Neural cell (in vitro differentiated cells): ENCODE results near the gene ANKRD33. TPM values are rescaled to one million over a fixed set of nuclear protein-coding genes. Genes with fewer than 3 reads are reported as not detected.

ENCODE experiments used
- H2AFZ ChIP-seq: fragments of 200-600, 300-800 bp; sonication (generic), shearing (Covaris generic); 2 replicates; pipeline ENCODE4 v1.6.0; 2014; ENCODE audit warnings: low read depth, mild to moderate bottlenecking, antibody characterized with exemption, low read length, moderate library complexity
- H3F3A ChIP-seq: fragments of 200-600 bp; shearing (Covaris generic); 2 replicates; pipeline ENCODE4 v1.6.1; 2016; ENCODE audit warnings: mild to moderate bottlenecking, moderate library complexity, mixed read lengths, antibody characterized with exemption, low read length; ENCODE audit not compliant: insufficient read depth, poor library complexity, severe bottlenecking
- H3K27ac ChIP-seq: fragments of 200-600, 300-800 bp; sonication (generic), shearing (Covaris generic); 2 replicates; pipeline ENCODE4 v1.5.1; 2014; ENCODE audit warnings: mild to moderate bottlenecking, low read length, moderate library complexity
- H3K27me3 ChIP-seq: fragments of 300-800, 200-600 bp; sonication (generic), shearing (Covaris generic); 2 replicates; pipeline ENCODE4 v1.6.0; 2014; ENCODE audit warnings: mild to moderate bottlenecking, low read depth, low read length, moderate library complexity; ENCODE audit not compliant: insufficient read depth
- H3K36me3 ChIP-seq: fragments of 300-800, 200-600 bp; sonication (generic), shearing (Covaris generic); 2 replicates; pipeline ENCODE4 v1.5.1; 2014; ENCODE audit warnings: mild to moderate bottlenecking, antibody characterized with exemption, low read length, moderate library complexity; ENCODE audit not compliant: insufficient read depth
- H3K4me2 ChIP-seq: fragments of 300-800, 200-600 bp; sonication (generic), shearing (Covaris generic); 2 replicates; pipeline ENCODE4 v1.6.0; 2014; ENCODE audit warnings: mild to moderate bottlenecking, low read length
- H3K4me3 ChIP-seq: fragments of 300-800, 200-600 bp; sonication (generic), shearing (Covaris generic); 2 replicates; pipeline ENCODE4 v1.5.1; 2014; ENCODE audit warnings: mild to moderate bottlenecking, low read length, moderate library complexity
- H3K79me2 ChIP-seq: fragments of 200-600 bp; shearing (Covaris generic); replicated peaks from 2 replicates; pipeline ENCODE4 v1.6.0; 2014; ENCODE audit warnings: mild to moderate bottlenecking, low read length, moderate library complexity; ENCODE audit not compliant: insufficient read depth
- H3K9ac ChIP-seq: fragments of 300-800, 200-600 bp; sonication (generic), shearing (Covaris generic); 2 replicates; pipeline ENCODE4 v1.6.1; 2016; ENCODE audit warnings: mild to moderate bottlenecking, low read length, mixed read lengths
- H3K9me2 ChIP-seq: fragments of 200-600 bp; shearing (Covaris generic); 2 replicates; pipeline ENCODE4 v1.6.1; 2016; ENCODE audit warnings: mild to moderate bottlenecking, low read length, mixed read lengths; ENCODE audit not compliant: insufficient read depth
- H3K9me3 ChIP-seq: fragments of 200-600, 300-800 bp; sonication (generic), shearing (Covaris generic); 2 replicates; pipeline ENCODE4 v1.6.1; 2016; ENCODE audit warnings: mild to moderate bottlenecking, mixed run types, low read length, moderate library complexity, mixed read lengths
- H4K20me1 ChIP-seq: fragments of 200-600 bp; shearing (Covaris generic); 2 replicates; pipeline ENCODE4 v1.6.1; 2016; ENCODE audit warnings: mild to moderate bottlenecking, mixed run types; ENCODE audit not compliant: insufficient read depth
- CTCF ChIP-seq: fragments of 450-650 bp; IDR thresholded peaks from 2 replicates; pipeline ENCODE4 v1.5.1; 2014; ENCODE audit warnings: antibody characterized with exemption, mild to moderate bottlenecking, moderate library complexity; ENCODE audit not compliant: poor library complexity, severe bottlenecking
- EP300 ChIP-seq: fragments of 450-650 bp; conservative IDR thresholded peaks from 2 replicates; pipeline ENCODE4 v1.6.1; 2014; ENCODE audit warnings: antibody characterized with exemption, mild to moderate bottlenecking, moderate library complexity; ENCODE audit not compliant: poor library complexity, severe bottlenecking
- EZH2 ChIP-seq: fragments of 200-600, 300-800 bp; shearing (Covaris generic), sonication (generic); IDR thresholded peaks from 2 replicates; pipeline ENCODE4 v1.6.1; 2014; ENCODE audit warnings: antibody characterized with exemption, low read length, borderline replicate concordance, mild to moderate bottlenecking; ENCODE audit not compliant: insufficient read depth, poor library complexity, severe bottlenecking
- MXI1 ChIP-seq: fragments of 450-650 bp; conservative IDR thresholded peaks from 2 replicates; pipeline ENCODE4 v1.6.1; 2014; ENCODE audit warnings: antibody characterized with exemption, mild to moderate bottlenecking; ENCODE audit not compliant: poor library complexity, severe bottlenecking
- POLR2AphosphoS5 ChIP-seq: IDR thresholded peaks from 2 replicates; pipeline ENCODE4 v1.6.1; 2012
- RAD21 ChIP-seq: fragments of 450-650 bp; conservative IDR thresholded peaks from 2 replicates; pipeline ENCODE4 v1.6.1; 2014; ENCODE audit warnings: antibody characterized with exemption, mild to moderate bottlenecking, moderate library complexity
- REST ChIP-seq: IDR thresholded peaks from 2 replicates; pipeline ENCODE4 v1.6.1; 2012; ENCODE audit warnings: borderline replicate concordance
- SMC3 ChIP-seq: fragments of 450-650 bp; conservative IDR thresholded peaks from 2 replicates; pipeline ENCODE4 v1.6.1; 2014; ENCODE audit warnings: antibody characterized with exemption, mild to moderate bottlenecking, moderate library complexity; ENCODE audit not compliant: poor library complexity
- TAF1 ChIP-seq: IDR thresholded peaks from 2 replicates; pipeline ENCODE4 v1.6.1; 2012; ENCODE audit warnings: low read depth
- polyA plus RNA-seq: library from polyadenylated mRNA; depleted of rRNA; stranded (reverse); fragments of >200 nt; gene quantifications from 2 replicates; pipeline ENCODE4 v1.2.3, GENCODE V29; 2014

ANKRD33 gene
- polyA plus RNA-seq, 1 donor from 2014 or later = not detected

- Histone ChIP-seq H3K4me2 (peak overlapping the region; percentile 1), H3K9me2 (no peaks in the 10 kb centered on the region), H2AFZ (no peak overlapping the region), H3K36me3 (no peaks in the 10 kb centered on the region), H3K4me3 (peak overlapping the region; percentile 65), H4K20me1 (no peaks in the 10 kb centered on the region), H3K9me3 (no peaks in the 10 kb centered on the region), H3K27me3 (peaks cover 14% of the 10 kb centered on the region), H3K9ac (peak overlapping the region; percentile 57), H3K27ac (no peak overlapping the region), H3F3A (no peaks in the 10 kb centered on the region), H3K79me2 (peaks cover 33% of the 10 kb centered on the region)
- TF ChIP-seq EZH2 = no peak
- TF ChIP-seq EP300 = no peak
- peak; percentile 15 for TF ChIP-seq POLR2AphosphoS5
These were observed 40.8 kb upstream of the ANKRD33 start for GRCh38 chr12:51846911-51847642.

- Histone ChIP-seq H3K27ac (no peak overlapping the region), H4K20me1 (no peaks in the 10 kb centered on the region), H3K36me3 (no peaks in the 10 kb centered on the region), H3K79me2 (peaks cover 33% of the 10 kb centered on the region), H2AFZ (no peak overlapping the region), H3K4me2 (peak overlapping the region; percentile 1), H3K4me3 (peak overlapping the region; percentile 65), H3K9me3 (no peaks in the 10 kb centered on the region), H3K27me3 (peaks cover 14% of the 10 kb centered on the region), H3K9me2 (no peaks in the 10 kb centered on the region), H3K9ac (peak overlapping the region; percentile 57), H3F3A (no peaks in the 10 kb centered on the region)
- TF ChIP-seq RAD21 (no peak), TAF1 (no peak), SMC3 (no peak), CTCF (no peak), POLR2AphosphoS5 (no peak), REST (no peak), MXI1 (no peak), EZH2 (no peak), EP300 (no peak)
These were observed 40.1 kb upstream of the ANKRD33 start for GRCh38 chr12:51847643-51848325.
